Measurements from ENCODE around the gene SPECC1.
A peak's percentile ranks its signal among the peaks of the same experiment; 100 is the strongest.

Gene SPECC1

GRCh38 chr17:20008242-20009051 lies 712 bp upstream of the SPECC1 start:
- Histone ChIP-seq H4K8ac (ENCODE audit: low read length) (no peak overlapping the region), H3K4me3 (ENCODE audit: insufficient read depth in 1 of 2, low read depth in 1 of 2, low read length in 2 of 2) (peak overlapping the region; percentile 52 to 90), H3K14ac (ENCODE audit: low read length in 2 of 2) (no peak overlapping the region), H2BK12ac (ENCODE audit: low read length in 2 of 2) (no peak overlapping the region), H3K9ac (ENCODE audit: low read length) (peak overlapping the region; percentile 79), H3K4me2 (ENCODE audit: low read length, poor library complexity, severe bottlenecking) (peak overlapping the region; percentile 95), H2BK120ac (ENCODE audit: low read depth, low read length) (no peak overlapping the region), H3K18ac (ENCODE audit: low read depth in 1 of 2, low read length in 2 of 2) (no peak overlapping the region), H3K9me3 (ENCODE audit: control insufficient read depth, low read length) (no peaks in the 10 kb centered on the region), H3K4ac (ENCODE audit: low read depth in 1 of 2, low read length in 2 of 2) (no peak overlapping the region), H2AFZ (ENCODE audit: low read depth, low read length) (peak overlapping the region; percentile 73), H3K27me3 (ENCODE audit: control insufficient read depth in 1 of 2, insufficient read depth in 1 of 2, low read length in 2 of 2) (peaks cover 15% of the 10 kb centered on the region in 2 experiments), H3K4me1 (ENCODE audit: control insufficient read depth, insufficient read depth, low read depth, low read length) (peaks cover 11% of the 10 kb centered on the region), H2BK5ac (ENCODE audit: low read depth, low read length, poor library complexity, severe bottlenecking) (no peak overlapping the region), H2AK5ac (ENCODE audit: low read length, severe bottlenecking) (no peak overlapping the region), H3K36me3 (ENCODE audit: control insufficient read depth in 1 of 2, insufficient read depth in 2 of 2, low read depth in 1 of 2, low read length in 2 of 2) (no peaks in the 10 kb centered on the region), H3K27ac (ENCODE audit: low read length, poor library complexity, severe bottlenecking) (no peak overlapping the region), H3K79me1 (replicated peaks; ENCODE audit: low read length, poor library complexity, severe bottlenecking) (no peaks in the 10 kb centered on the region), H4K91ac (ENCODE audit: low read length) (no peak overlapping the region), H2BK15ac (ENCODE audit: low read depth, poor library complexity, severe bottlenecking) (no peak overlapping the region), H3K23ac (ENCODE audit: low read length in 2 of 2) (no peak overlapping the region)
- DNase-seq = no peak
- WGBS = 33% methylated on average over 35 of the region's 35 CpGs

- no peaks in the 10 kb centered on the region for H3K9me3 ChIP-seq (ENCODE audit: control insufficient read depth, low read length)
- H4K91ac ChIP-seq (ENCODE audit: low read length) = no peak overlapping the region
- H3K79me1 ChIP-seq (replicated peaks; ENCODE audit: low read length, poor library complexity, severe bottlenecking) = no peaks in the 10 kb centered on the region
- H3K4me1 ChIP-seq (ENCODE audit: control insufficient read depth, insufficient read depth, low read depth, low read length) = peaks cover 11% of the 10 kb centered on the region
- H3K36me3 ChIP-seq (ENCODE audit: control insufficient read depth in 1 of 2, insufficient read depth in 2 of 2, low read depth in 1 of 2, low read length in 2 of 2) = no peaks in the 10 kb centered on the region
- H2AK5ac ChIP-seq (ENCODE audit: low read length, severe bottlenecking) = no peak overlapping the region
- no peak overlapping the region for H3K27ac ChIP-seq (ENCODE audit: low read length, poor library complexity, severe bottlenecking)
- H3K4ac ChIP-seq (ENCODE audit: low read depth in 1 of 2, low read length in 2 of 2) = no peak overlapping the region
- WGBS = 0% methylated on average over 9 of the region's 18 CpGs
- no peak overlapping the region for H2BK12ac ChIP-seq (ENCODE audit: low read length in 2 of 2)
- H2AFZ ChIP-seq (ENCODE audit: low read depth, low read length) = peak overlapping the region; percentile 73
- no peak overlapping the region for H2BK120ac ChIP-seq (ENCODE audit: low read depth, low read length)
- no peak overlapping the region for H2BK5ac ChIP-seq (ENCODE audit: low read depth, low read length, poor library complexity, severe bottlenecking)
- DNase-seq = no peak
- H3K4me3 ChIP-seq (ENCODE audit: insufficient read depth in 1 of 2, low read depth in 1 of 2, low read length in 2 of 2) = peak overlapping the region; percentile 52 to 90
- peak overlapping the region; percentile 95 for H3K4me2 ChIP-seq (ENCODE audit: low read length, poor library complexity, severe bottlenecking)
- H3K9ac ChIP-seq (ENCODE audit: low read length) = peak overlapping the region; percentile 79
- H3K14ac ChIP-seq (ENCODE audit: low read length in 2 of 2) = no peak overlapping the region
- no peak overlapping the region for H2BK15ac ChIP-seq (ENCODE audit: low read depth, poor library complexity, severe bottlenecking)
- no peak overlapping the region for H3K18ac ChIP-seq (ENCODE audit: low read depth in 1 of 2, low read length in 2 of 2)
- H3K23ac ChIP-seq (ENCODE audit: low read length in 2 of 2) = no peak overlapping the region
- no peak overlapping the region for H4K8ac ChIP-seq (ENCODE audit: low read length)
- H3K27me3 ChIP-seq (ENCODE audit: control insufficient read depth in 1 of 2, insufficient read depth in 1 of 2, low read length in 2 of 2) = peaks cover 15% of the 10 kb centered on the region in 2 experiments
Observed at GRCh38 chr17:20009052-20009301, 182 bp upstream of the SPECC1 start.

GRCh38 chr17:20010099-20010863 lies 1.1 kb downstream of the SPECC1 start:
- no peak overlapping the region for H2AK5ac ChIP-seq (ENCODE audit: low read length, severe bottlenecking)
- WGBS = 27% methylated on average over 7 of the region's 11 CpGs
- no peaks in the 10 kb centered on the region for H3K36me3 ChIP-seq (ENCODE audit: control insufficient read depth in 1 of 2, insufficient read depth in 2 of 2, low read depth in 1 of 2, low read length in 2 of 2)
- peak; percentile 54 for DNase-seq
- H3K79me1 ChIP-seq (replicated peaks; ENCODE audit: low read length, poor library complexity, severe bottlenecking) = no peaks in the 10 kb centered on the region
- H2BK120ac ChIP-seq (ENCODE audit: low read depth, low read length) = no peak overlapping the region
- no peak overlapping the region for H4K91ac ChIP-seq (ENCODE audit: low read length)
- H3K27me3 ChIP-seq (ENCODE audit: control insufficient read depth in 1 of 2, insufficient read depth in 1 of 2, low read length in 2 of 2) = peaks cover 9 to 15% of the 10 kb centered on the region in 2 experiments
- peak overlapping the region; percentile 37 for H3K9ac ChIP-seq (ENCODE audit: low read length)
- H3K14ac ChIP-seq (ENCODE audit: low read length in 2 of 2) = no peak overlapping the region
- no peak overlapping the region for H2BK15ac ChIP-seq (ENCODE audit: low read depth, poor library complexity, severe bottlenecking)
- H3K4me1 ChIP-seq (ENCODE audit: control insufficient read depth, insufficient read depth, low read depth, low read length) = peaks cover 11% of the 10 kb centered on the region
- H3K4me2 ChIP-seq (ENCODE audit: low read length, poor library complexity, severe bottlenecking) = peak overlapping the region; percentile 95
- no peak overlapping the region for H3K4ac ChIP-seq (ENCODE audit: low read depth in 1 of 2, low read length in 2 of 2)
- H3K23ac ChIP-seq (ENCODE audit: low read length in 2 of 2) = no peak overlapping the region
- no peak overlapping the region for H3K18ac ChIP-seq (ENCODE audit: low read depth in 1 of 2, low read length in 2 of 2)
- H3K9me3 ChIP-seq (ENCODE audit: control insufficient read depth, low read length) = no peaks in the 10 kb centered on the region
- peak overlapping the region; percentile 45 to 90 for H3K4me3 ChIP-seq (ENCODE audit: insufficient read depth in 1 of 2, low read depth in 1 of 2, low read length in 2 of 2)
- no peak overlapping the region for H2BK5ac ChIP-seq (ENCODE audit: low read depth, low read length, poor library complexity, severe bottlenecking)
- H2BK12ac ChIP-seq (ENCODE audit: low read length in 2 of 2) = no peak overlapping the region
- H3K27ac ChIP-seq (ENCODE audit: low read length, poor library complexity, severe bottlenecking) = no peak overlapping the region
- peak overlapping the region; percentile 42 for H2AFZ ChIP-seq (ENCODE audit: low read depth, low read length)
- H4K8ac ChIP-seq (ENCODE audit: low read length) = no peak overlapping the region

GRCh38 chr17:20010936-20011335 lies 1.8 kb downstream of the SPECC1 start:
- Histone ChIP-seq H3K9me3 (ENCODE audit: control insufficient read depth, low read length) (no peaks in the 10 kb centered on the region), H4K91ac (ENCODE audit: low read length) (no peak overlapping the region), H3K18ac (ENCODE audit: low read depth in 1 of 2, low read length in 2 of 2) (no peak overlapping the region), H3K9ac (ENCODE audit: low read length) (no peak overlapping the region), H2AFZ (ENCODE audit: low read depth, low read length) (no peak overlapping the region), H3K23ac (ENCODE audit: low read length in 2 of 2) (no peak overlapping the region), H3K27ac (ENCODE audit: low read length, poor library complexity, severe bottlenecking) (no peak overlapping the region), H3K79me1 (replicated peaks; ENCODE audit: low read length, poor library complexity, severe bottlenecking) (no peaks in the 10 kb centered on the region), H2BK120ac (ENCODE audit: low read depth, low read length) (no peak overlapping the region), H3K14ac (ENCODE audit: low read length in 2 of 2) (no peak overlapping the region), H2AK5ac (ENCODE audit: low read length, severe bottlenecking) (no peak overlapping the region), H3K4ac (ENCODE audit: low read depth in 1 of 2, low read length in 2 of 2) (no peak overlapping the region), H4K8ac (ENCODE audit: low read length) (no peak overlapping the region), H3K36me3 (ENCODE audit: control insufficient read depth in 1 of 2, insufficient read depth in 2 of 2, low read depth in 1 of 2, low read length in 2 of 2) (no peaks in the 10 kb centered on the region), H2BK15ac (ENCODE audit: low read depth, poor library complexity, severe bottlenecking) (no peak overlapping the region), H3K4me1 (ENCODE audit: control insufficient read depth, insufficient read depth, low read depth, low read length) (peaks cover 11% of the 10 kb centered on the region), H2BK5ac (ENCODE audit: low read depth, low read length, poor library complexity, severe bottlenecking) (no peak overlapping the region), H2BK12ac (ENCODE audit: low read length in 2 of 2) (no peak overlapping the region), H3K27me3 (ENCODE audit: control insufficient read depth in 1 of 2, insufficient read depth in 1 of 2, low read length in 2 of 2) (peaks cover 8 to 15% of the 10 kb centered on the region in 2 experiments), H3K4me2 (ENCODE audit: low read length, poor library complexity, severe bottlenecking) (no peak overlapping the region), H3K4me3 (ENCODE audit: insufficient read depth in 1 of 2, low read depth in 1 of 2, low read length in 2 of 2) (no peak overlapping the region)
- DNase-seq = no peak
- 100% methylated on average over 1 of the region's 1 CpG for WGBS

All from mesenchymal stem cell (in vitro differentiated cells and primary cell).